ENCODE data around the gene ZNF566. TPM values are rescaled to one million over a fixed set of nuclear protein-coding genes. Genes with fewer than 3 reads are reported as not detected.

Gene ZNF566
- polyA plus RNA-seq, 1 of the 3 experiments (the other 2 are of a cell fraction), result 1.7 TPM

DNA sequence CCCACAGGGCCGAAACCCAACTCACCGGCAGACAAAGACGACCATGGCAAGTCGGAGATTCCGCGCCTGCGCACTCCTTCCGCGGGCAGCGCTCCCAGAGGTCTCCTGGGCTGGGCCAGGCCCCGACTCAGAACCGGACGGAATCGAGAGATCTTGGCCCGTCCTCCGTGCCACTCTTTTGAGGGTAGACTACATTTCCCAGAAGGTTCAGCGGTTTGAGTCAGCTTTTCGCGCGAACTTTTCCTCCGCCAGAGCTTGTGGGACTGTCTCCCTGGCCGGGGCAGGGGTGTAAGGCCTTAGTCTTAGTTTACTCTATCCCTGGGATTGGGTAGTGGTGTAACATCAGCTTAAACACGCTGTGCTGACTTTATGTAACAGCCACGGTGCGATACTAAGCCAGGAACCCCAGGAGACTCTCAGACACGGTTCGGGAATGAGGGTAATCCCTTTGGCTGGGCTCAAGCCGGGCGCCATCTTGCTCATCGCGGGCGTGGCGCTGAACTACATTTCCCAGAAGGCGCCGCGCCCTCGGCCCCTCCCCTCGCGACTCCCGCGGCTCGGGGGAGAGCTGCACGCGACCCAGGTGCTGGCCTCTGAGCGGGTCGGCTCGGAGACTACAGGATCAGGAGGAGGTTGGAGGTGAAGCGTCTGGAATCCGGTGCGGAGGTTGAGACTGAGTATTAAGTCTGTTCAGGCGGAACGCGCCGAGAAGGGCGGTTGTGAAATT is 39.0 kb upstream of the ZNF566 start, which contains the start of gene ZNF260:
Gene ZNF260 (minus strand): TSS at position 78 of the 727 bp plus-strand sequence. CDS start 13,033 bp downstream, outside the sequence.
- Histone ChIP-seq H4K20me1 (ENCODE audit: insufficient read depth) (no peaks in the 10 kb centered on the region), H3K9ac (peak within 1 kb of the TSS; percentile 84), H3K9me3 (no peaks in the 10 kb centered on the region), H3K79me2 (ENCODE audit: insufficient read depth) (peaks cover 50% of the 10 kb centered on the region), H3K4me1 (ENCODE audit: control insufficient read depth in 1 of 2, insufficient read depth in 2 of 2, low read depth in 1 of 2, low read length in 1 of 2) (no peaks in the 10 kb centered on the region; a peak in 2 of 4 replicates), H3K4me3 (ENCODE audit: low read depth in 2 of 2, low read length in 1 of 2) (peak within 1 kb of the TSS; percentile 73 to 74), H3K27me3 (ENCODE audit: insufficient read depth) (no peaks in the 10 kb centered on the region), H3F3A (replicated peaks; ENCODE audit: insufficient read depth) (no peaks in the 10 kb centered on the region), H3K36me3 (replicated peaks in 1 of 2; ENCODE audit: control insufficient read depth in 1 of 2, insufficient read depth in 2 of 2, low read length in 1 of 2) (peaks cover 9 to 41% of the 10 kb centered on the region in 2 experiments), H3K27ac (ENCODE audit: low read depth in 2 of 2, low read length in 1 of 2) (peak within 1 kb of the TSS; percentile 86 to 96), H2AFZ (ENCODE audit: low read depth) (peak within 1 kb of the TSS; percentile 94), H3K4me2 (peak within 1 kb of the TSS; percentile 79), H3K9me2 (no peaks in the 10 kb centered on the region)
- 2% methylated on average over 55 of the region's 55 CpGs for WGBS (ENCODE audit: low lambda C conversion rate)
- CTCF ChIA-PET, result interaction anchor here (0.6 kb wide), 1 partner anchor 320 kb away, joined by 3 read pairs; no protein-coding TSS in a partner anchor
- POLR2A ChIA-PET, result interaction anchor here (0.6 to 1.7 kb wide), 11 partner anchors 22 to 689 kb away, joined by 3 to 21 read pairs (median 4); partner anchors contain the start of genes ZFP14, ZNF146, ZNF345 and ZNF382
- DNase-seq, result peak; percentile 92
- TF ChIP-seq TCF12 (IDR thresholded peaks at IDR 0.05), result no peak
- TF ChIP-seq POLR2AphosphoS5 (IDR thresholded peaks at IDR 0.05; ENCODE audit: low read depth, low read length), result peak; percentile 93
- TF ChIP-seq FOXJ3 (CRISPR knock-in tag; IDR thresholded peaks at IDR 0.05), result no peak
- TF ChIP-seq, protein P1, sequence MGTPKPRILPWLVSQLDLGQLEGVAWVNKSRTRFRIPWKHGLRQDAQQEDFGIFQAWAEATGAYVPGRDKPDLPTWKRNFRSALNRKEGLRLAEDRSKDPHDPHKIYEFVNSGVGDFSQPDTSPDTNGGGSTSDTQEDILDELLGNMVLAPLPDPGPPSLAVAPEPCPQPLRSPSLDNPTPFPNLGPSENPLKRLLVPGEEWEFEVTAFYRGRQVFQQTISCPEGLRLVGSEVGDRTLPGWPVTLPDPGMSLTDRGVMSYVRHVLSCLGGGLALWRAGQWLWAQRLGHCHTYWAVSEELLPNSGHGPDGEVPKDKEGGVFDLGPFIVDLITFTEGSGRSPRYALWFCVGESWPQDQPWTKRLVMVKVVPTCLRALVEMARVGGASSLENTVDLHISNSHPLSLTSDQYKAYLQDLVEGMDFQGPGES (IDR thresholded peaks at IDR 0.05; ENCODE audit: low read depth, low read length), result no peak
- no peak for TF ChIP-seq RCOR1 (IDR thresholded peaks at IDR 0.05; ENCODE audit: low read length)
- peak; percentile 26; the same call in 1 of the 2 replicates for TF ChIP-seq FOSL2 (IDR thresholded peaks at IDR 0.05; ENCODE audit: borderline replicate concordance, low read depth)
- 0 out of 2 replicates have a peak, but pooled peaks have one; percentile 13 for TF ChIP-seq RAD21 (IDR thresholded peaks at IDR 0.05; ENCODE audit: low read length)
- TF ChIP-seq GABPA (IDR thresholded peaks at IDR 0.05; ENCODE audit: low read depth), result peak; percentile 56; the same call in 1 of the 2 replicates
- no peak for TF ChIP-seq RXRA (IDR thresholded peaks at IDR 0.05; ENCODE audit: borderline replicate concordance, low read depth)
- TF ChIP-seq ELF1 (IDR thresholded peaks at IDR 0.05), result no peak; the same call in 1 of the 2 replicates
- TF ChIP-seq NFIC (IDR thresholded peaks at IDR 0.05; ENCODE audit: borderline replicate concordance), result peak; percentile 34; the same call in 1 of the 2 replicates
- no peak for TF ChIP-seq MEF2A (IDR thresholded peaks at IDR 0.05; ENCODE audit: borderline replicate concordance, low read depth)
- peak; percentile 96 for TF ChIP-seq YY1 (IDR thresholded peaks at IDR 0.05; ENCODE audit: low read depth)
- no peak for TF ChIP-seq JUND (IDR thresholded peaks at IDR 0.05)
- TF ChIP-seq SMC3 (IDR thresholded peaks at IDR 0.05; ENCODE audit: low read depth, low read length), result 0 out of 2 replicates have a peak, but pooled peaks have one; percentile 10
- TF ChIP-seq CTCF (IDR thresholded peaks at IDR 0.05), result no peak
- TF ChIP-seq MAX (IDR thresholded peaks at IDR 0.05; ENCODE audit: low read depth), result peak; percentile 73
- TF ChIP-seq TEAD4 (IDR thresholded peaks at IDR 0.05; ENCODE audit: borderline replicate concordance, insufficient read depth), result no peak
- TF ChIP-seq USF2 (IDR thresholded peaks at IDR 0.05; ENCODE audit: borderline replicate concordance, low read depth, low read length), result no peak
- no peak for TF ChIP-seq REST (IDR thresholded peaks at IDR 0.05; ENCODE audit: low read depth, low read length)
- TF ChIP-seq GATA2 (CRISPR knock-in tag; IDR thresholded peaks at IDR 0.05), result no peak
- no peak for TF ChIP-seq EZH2phosphoT487 (IDR thresholded peaks at IDR 0.05; ENCODE audit: borderline replicate concordance, low read depth)
- peak; percentile 95 for TF ChIP-seq CHD2 (IDR thresholded peaks at IDR 0.05; ENCODE audit: low read length, partially characterized antibody)
- TF ChIP-seq TAF1 (IDR thresholded peaks at IDR 0.05; ENCODE audit: borderline replicate concordance, low read depth, low read length), result peak; percentile 87
- peak; percentile 90 for TF ChIP-seq MXI1 (IDR thresholded peaks at IDR 0.05; ENCODE audit: low read depth, low read length)
- no peak for TF ChIP-seq RFX5 (IDR thresholded peaks at IDR 0.05; ENCODE audit: low read length)
